GM21526 (cell line): ENCODE results near the gene PHLDB1.
"Not testable (repeated sequence)": the region's sequence is repeated elsewhere in the genome, so short reads cannot be mapped to it uniquely, and the experiment has no call there.

Experiments used
- ATAC-seq: cut with Tn5 transposase; IDR thresholded peaks from one replicate; pipeline ENCODE4 v1.9.1; 2021; ENCODE audit warnings: moderate library complexity; ENCODE audit not compliant: unreplicated experiment, low FRiP score

The PHLDB1 gene

DNA sequence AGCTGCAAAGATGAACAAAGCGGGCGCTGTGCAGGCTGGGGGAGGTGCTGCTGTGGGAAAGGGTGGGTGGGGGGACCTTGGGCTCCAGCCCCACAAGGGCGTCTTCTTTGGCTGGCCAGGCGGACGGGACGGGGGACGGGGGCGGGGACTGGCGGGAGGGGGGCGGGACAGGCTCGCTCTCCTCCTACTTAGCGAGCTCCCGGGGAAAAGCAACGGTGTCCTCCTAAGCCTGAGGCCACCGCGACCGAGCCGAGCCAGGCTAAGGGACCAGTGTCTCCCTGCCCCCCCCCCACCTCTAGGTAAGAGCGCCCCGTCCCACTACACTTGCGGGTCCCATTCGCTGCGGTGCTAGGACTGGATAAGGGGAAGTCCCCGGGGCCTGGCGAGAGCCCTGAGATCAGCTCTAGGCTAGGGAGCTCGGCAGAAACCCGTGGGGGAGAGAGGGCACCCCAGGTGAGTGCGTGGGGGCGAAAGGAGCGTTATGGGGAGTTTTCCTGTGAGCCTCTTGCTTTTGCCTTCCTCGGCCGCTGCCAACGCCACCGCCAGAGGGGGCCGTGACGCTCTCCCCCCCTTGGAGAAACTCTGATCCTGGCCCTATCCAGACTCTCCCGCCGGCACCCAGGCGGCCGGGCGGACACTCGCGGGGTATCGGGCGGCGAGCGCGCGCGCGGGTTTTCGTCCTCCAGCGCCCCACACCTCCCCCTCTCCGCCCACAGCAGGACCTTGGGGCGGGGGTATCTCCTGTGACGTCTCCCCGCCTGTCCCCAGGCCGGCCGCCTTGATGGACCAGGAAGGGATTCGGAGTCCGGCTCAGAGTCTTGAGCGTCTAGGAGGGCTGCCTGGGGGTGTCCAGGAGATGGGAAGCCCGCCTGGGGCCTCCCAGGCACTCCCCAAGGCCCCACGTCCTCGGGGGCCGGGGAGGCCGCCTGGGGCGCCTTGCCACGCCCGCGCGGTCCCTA is at the start of gene PHLDB1:
TSS of gene PHLDB1 (plus strand) at position 215 of the 959 bp plus-strand sequence. CDS start 6,222 bp downstream, outside the sequence.
- ATAC-seq = no peak

DNA sequence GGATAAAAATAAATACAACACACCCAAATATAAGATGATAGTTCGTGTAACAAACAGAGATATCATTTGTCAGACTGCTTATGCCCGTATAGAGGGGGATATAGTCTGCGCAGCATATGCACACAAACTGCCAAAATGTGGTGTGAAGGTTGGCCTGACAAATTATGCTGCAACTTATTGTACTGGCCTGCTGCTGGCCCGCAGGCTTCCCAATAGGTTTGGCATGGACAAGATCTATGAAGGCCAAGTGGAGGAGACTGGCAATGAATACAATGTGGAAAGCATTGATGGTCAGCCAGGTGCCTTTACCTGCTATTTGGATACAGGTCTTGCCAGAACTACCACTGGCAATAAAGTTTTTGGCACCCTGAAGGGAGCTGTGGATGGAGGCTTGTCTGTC is 46.6 kb upstream of the PHLDB1 start:
- ATAC-seq = no peak

DNA sequence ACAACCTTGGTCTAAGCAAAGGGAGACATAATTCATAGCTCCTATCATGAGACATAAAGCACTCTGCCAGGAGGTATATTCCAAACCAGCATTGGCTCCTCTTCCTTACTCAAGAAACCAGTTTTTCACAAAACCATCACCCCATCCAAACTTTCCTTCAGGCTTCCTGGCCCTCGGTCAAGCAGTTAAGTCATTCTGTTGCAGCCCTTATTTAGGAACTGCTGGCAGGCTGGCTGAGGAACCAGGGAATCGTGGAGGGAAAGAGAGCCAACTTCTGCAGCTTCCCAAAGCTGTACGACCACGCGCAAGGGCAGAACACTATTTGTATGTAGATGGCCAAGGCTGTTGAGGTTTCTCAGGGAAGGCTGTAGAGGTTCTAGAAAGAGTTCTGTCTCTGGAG is 42.4 kb upstream of the PHLDB1 start:
- no peak for ATAC-seq

DNA sequence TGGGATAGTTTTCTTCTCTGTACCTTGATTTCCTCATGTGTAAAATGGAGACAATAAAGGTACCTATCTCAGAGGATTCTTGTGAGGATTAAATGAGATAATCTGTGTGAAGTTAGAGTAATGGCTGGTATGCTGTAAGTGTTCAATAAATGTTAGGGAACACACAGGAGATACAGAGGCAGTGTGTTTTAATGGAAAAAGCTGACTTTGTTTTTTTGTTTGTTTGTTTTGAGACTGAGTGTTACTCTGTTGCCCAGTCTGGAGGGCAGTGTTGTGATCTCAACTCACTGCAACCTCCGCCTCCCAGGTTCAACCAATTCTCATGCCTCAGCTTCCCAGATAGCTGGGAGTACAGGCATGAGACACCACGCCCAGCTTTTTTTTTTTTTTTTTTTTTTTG is 37.7 kb upstream of the PHLDB1 start:
- no peak for ATAC-seq

DNA sequence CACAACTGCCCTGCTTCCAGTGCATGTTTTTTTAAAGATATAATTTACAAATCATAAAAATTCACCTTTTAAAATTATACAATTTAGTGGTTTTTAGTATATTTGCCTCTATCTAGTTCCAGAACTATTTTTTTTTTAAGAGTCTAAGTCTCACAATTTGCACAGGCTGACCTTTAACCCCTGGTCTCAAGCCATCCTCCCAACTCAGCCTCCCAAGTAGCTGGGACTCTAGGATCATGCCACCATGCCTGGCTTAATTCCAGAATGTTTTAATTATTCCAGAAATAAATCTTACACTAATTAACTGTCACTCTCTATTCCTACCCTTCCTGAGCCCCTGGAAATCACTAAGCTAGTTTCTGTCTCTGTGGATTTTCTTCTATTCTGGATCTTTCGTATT is 36.6 kb upstream of the PHLDB1 start:
- no peak for ATAC-seq

DNA sequence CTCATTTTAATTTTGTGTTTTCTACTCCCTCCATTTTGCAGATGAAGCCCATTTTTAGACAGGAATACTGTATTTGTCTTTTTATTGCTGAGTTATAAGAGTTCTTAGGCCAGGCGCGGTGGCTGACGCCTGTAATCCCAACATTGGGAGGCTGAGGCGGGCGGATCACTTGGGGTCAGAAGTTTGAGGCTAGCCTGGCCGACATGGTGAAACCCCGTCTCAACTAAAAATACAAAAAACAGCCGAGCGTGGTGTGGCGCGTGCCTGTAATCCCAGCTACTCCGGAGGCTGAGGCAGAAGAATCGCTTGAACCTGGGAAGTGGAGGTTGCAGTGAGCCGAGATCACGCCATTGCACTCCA is 35.7 kb upstream of the PHLDB1 start:
- peak; percentile 13 for ATAC-seq

DNA sequence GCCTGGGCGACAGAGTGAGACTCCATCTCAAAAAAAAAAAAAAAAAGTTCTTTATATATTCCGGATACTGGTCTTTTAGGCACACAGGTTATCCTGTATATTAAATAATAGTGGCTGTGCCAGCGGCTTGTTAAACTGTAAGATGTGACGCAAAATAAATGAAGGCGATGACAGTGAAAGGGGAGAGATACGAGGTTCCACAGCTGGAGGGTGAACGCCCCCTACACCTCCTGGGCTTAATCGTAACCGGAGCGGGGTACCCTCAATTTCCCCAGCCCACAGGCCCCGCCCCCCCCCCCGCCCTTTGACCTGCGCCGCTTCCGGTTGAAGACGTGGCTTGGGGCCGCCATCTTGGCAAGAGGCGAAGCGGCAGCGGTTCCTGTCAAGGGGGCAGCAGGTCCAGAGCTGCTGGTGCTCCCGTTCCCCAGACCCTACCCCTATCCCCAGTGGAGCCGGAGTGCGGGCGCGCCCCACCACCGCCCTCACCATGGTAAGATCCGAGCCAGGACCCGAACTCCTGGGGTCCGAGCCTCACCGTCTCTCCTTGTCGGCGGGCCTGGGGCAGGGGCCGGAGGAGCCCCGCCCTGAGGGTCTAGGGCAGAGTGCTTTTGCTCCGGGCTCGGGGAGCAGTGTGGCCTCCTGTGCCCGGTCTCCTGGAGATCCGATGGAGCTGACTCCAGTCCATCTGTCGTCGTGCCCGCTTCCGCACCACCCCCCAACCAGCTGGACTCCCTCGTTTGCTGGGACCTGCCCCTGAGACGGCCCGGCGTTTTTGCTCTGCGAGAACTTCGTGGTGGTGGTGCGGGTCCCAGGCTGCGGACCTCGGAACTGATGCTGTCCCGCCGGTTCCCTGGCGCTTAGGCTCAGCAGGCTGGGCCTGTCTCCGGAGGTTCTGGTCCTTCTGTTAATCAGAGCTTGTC is 35.1 kb upstream of the PHLDB1 start, which contains the start of gene ARCN1:
TSS of gene ARCN1 (plus strand) at position 349 of the 920 bp plus-strand sequence. CDS start at position 488, 139 bp downstream.
- ATAC-seq = peak; percentile 61

DNA sequence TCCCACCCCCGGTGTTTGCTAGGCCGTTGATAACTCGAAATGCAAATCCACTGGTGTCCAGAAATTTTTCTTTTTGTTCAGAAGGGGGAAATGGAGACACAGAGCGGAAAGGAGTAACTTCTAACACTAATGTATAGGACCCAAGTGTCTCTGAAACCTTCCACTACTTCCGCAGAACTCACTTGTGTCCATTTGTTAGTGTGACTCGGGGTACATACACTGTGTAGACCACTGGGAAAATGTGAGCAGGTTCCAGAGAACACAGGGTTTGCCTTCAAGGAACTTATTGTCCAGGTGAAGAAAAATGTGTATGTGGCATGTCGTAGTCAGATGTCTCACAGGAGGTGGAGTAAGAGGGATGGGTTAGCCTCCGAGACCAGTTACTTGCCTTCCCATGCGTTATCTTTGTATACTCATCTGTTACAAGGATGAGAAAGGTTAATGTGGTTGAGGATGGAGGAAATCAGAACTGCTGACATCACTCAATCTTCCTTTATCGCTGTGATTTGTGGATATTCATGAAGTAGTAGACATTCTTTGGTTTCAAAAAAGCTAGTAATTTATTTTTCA is 34.3 kb upstream of the PHLDB1 start:
- ATAC-seq = no peak

DNA sequence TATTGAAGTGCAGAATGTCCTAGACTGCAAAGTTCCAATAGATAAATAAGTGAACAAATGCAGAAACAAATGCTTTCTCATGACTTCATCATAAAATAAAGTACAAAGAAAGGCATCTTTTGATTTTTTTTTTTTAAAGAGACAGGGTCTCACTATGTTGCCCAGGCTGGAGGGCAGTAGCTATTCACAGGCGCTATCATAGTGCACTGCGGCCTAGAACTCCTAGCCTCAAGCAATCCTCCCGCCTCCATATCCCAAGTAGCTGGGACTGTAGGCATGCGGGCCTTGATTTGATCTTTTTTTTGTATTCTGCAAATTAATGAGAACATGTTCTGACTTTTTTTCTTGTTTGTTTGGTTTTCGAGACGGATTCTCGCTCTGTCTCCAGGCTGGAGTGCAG is 32.8 kb upstream of the PHLDB1 start:
- no peak for ATAC-seq

DNA sequence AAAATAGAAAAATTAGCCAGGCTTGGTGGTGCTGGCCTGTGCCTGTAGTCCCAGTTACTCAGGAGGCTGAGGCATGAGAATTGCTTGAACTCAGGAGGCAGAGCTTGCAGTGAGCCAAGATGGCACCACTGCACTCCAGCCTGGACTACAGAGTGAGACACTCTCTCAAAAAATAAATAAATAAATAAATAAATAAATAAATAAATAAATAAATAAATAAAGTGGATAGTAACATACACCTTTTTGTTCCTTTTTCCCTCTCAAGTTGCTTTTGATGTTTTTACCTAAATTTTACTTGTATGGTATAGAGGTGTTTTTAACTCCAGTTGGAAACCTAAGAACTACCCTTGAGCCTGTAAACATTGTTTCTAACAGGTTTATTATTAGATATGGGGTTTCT is 29.4 kb upstream of the PHLDB1 start:
- not testable (repeated sequence) for ATAC-seq

DNA sequence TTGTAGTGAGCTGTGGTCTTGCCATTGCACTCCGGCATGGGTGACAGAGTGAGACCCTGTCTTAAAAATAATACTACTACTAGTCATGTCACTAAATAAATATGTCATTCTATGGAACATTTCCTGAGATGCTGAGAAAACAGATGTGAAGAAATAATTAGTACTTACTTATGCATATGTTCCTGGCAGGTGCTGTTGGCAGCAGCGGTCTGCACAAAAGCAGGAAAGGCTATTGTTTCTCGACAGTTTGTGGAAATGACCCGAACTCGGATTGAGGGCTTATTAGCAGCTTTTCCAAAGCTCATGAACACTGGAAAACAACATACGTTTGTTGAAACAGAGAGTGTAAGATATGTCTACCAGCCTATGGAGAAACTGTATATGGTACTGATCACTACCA is 26.4 kb upstream of the PHLDB1 start:
- ATAC-seq = no peak

DNA sequence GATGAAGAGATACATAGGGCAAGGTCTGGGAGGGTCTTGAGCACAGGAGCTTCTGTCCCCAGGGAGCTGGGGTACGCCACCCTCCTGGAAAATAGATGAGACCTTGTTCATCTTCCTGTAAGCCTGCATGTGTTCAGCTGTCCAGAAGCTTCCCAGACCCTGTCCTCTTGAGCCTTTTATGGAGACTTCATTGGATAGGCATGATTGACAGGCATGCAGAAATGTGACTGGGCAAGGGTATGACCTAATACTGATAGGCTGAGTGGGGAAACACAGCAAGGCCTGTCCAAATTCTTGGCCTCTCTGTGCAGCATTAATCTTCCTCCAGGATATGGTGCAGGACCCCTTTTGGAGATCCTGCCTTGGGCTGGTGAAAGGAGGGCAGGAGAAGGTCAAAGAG is 19.5 kb upstream of the PHLDB1 start:
- ATAC-seq = no peak

DNA sequence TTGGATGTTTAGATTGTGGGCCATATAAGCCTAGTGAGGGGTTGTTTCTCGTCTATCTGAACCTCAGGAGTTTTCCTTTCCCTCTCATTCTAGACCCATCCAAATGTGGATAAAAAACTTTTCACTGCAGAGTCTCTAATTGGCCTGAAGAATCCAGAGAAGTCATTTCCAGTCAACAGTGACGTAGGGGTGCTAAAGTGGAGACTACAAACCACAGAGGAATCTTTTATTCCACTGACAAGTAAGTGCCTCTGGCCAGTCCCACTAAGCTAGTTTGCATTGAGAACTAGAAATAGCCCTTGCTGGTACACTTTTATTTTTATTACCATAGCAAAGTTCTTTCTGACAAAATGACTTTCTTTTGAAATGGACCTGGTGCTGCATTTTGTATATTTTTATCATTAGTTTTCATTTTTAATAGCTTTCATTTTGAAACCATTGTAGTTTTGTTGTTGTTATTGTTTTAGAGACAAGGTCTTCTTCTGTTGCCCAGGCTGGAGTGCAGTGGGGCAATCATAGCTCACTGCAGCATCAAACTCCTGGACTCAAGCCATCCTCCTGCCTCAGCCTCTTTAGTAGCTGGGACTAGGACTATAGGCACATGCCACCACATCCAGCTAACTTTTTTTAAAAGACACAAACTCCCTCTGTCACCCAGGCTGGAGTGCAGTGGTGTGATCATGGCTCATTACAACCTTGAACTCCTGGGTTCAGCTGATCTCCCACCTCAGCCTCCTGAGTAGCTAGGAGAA is 14.6 kb upstream of the PHLDB1 start:
- no peak for ATAC-seq

DNA sequence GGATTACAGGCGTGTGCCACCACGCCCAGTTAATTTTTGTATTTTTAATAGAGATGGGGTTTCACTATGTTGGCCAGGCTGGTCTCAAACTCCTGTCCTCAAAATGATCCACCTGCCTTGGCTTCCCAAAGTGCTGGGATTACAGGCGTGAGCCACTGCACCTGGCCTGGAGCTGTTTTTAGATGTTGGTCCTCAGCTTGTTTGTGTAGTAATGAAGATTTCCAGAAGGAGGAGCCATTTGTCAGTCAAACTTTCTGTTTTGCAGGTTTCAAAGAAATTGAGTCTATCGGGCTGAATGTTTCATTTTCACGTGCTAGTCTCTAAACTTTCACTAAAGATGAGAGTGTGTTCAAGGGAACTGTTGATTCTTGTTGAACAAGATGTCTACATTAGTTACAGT is 12.4 kb upstream of the PHLDB1 start:
- not testable (repeated sequence) for ATAC-seq

DNA sequence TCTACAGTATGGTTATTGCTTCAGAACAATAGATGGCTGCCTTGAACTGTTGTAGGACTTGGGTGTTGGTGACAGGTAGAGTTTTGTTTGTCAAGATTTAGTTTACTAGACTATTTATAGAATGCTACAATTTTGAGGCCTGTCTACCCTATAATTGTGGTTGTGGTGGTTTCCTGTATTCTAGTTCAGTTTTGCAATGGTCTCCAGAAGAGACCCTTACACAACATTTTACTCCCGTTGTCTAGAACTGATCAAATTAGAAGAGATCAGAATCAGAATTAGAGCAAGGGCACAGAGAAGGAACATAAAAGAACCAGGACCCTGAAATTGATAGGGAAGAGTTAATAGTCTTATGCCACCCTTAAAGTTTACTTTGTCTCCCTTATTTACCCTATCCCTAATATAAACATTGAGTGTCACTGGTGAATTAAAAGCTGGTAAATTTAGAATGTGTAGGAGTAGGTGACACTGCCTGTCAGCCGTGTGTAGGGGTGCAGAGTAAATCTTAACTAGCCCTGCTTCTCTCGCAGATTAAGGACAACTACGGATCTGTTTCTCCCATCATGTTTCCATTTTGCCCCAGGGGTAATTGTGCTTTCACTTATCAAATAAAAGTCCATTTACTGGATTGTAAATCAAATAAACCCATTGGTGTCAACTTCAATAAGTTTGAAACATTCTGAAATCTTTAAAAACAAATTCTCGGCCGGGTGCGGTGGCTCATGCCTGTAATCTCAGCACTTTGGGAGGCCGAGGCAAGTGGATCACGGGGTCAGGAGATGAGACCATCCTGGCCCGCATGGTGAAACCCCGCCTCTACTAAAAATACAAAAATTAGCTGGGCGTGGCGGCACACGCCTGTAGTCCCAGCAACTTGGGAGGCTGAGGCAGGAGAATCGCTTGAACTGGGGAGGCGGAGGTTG is 10.9 kb upstream of the PHLDB1 start:
- no peak for ATAC-seq

DNA sequence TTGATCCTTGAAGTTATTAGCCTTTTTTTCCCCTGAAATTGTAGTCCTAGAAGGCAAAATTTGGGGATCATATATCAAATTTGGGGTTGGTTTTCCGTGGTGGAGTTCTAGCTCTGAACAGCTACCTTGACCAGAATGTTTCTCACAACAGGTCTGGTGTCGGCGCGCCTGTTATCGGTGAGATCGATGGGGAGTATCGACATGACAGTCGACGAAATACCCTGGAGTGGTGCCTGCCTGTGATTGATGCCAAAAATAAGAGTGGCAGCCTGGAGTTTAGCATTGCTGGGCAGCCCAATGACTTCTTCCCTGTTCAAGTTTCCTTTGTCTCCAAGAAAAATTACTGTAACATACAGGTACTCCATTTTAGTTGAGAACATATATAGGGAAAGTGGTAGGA is 9.9 kb upstream of the PHLDB1 start:
- no peak for ATAC-seq

DNA sequence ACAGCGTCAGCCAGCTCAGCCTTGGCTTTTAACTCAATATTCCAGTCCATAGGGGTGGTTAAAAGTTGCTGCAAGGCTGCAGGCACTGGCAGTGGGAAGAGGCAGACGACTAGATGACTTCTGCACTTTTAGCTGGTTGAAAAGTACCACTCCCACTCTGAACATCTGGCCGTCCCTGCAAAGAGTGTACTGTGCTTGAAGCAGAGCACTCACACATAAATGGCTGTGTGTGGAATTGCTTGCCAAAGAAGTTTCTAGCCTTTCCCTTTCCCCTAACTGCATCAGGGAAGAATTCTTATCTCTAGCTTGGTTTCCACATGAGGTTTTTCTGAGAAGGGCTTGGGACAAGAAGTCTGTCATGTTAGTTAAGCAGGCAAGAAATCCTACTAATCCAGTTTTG is 5.1 kb upstream of the PHLDB1 start:
- ATAC-seq = no peak

DNA sequence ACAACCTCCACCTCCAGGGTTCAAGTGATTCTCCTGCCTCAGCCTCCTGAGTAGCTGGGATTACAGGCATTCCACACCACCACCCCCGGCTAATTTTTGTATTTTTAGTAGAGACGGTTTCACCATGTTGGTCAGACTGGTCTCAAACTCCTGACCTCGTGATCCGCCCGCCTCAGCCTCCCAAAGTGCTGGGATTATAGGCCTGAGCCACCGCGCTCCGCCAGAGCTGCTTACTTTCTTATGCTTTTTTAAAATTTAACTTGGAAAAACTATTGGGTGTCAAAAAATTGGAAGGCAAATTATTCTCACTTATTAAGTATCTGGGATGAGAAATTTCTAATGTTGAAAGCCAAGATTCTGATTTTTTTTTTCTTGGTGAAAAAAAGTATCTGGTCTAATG is 3.7 kb upstream of the PHLDB1 start:
- ATAC-seq = not testable (repeated sequence)

DNA sequence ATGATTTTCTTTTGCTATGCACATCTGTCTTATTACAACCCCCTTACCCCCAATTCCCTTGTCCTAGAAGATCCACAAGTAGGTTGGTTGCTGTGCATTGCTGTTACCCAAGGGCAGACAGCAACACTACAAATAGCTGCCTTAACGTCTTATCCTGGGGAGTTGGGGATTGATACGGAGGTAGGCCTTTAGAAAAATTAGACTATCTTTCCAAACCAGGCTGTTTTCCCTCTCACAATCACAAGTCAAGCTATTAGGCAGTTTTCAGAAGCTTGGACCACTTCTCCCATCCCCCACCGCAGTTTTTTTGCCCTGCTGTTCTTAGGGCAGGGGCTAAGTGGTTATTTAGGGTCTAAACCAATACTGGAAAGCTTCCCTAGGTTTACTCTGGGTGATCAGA is 2.8 kb upstream of the PHLDB1 start:
- no peak for ATAC-seq
